HK-2 (cell line): ENCODE data around the gene ARHGEF39.
A peak's percentile ranks its signal among the peaks of the same experiment; 100 is the strongest.

Source experiments
- DNase-seq: peaks from one replicate; pipeline ENCODE4 v3.0.0-alpha.2; 2018; ENCODE audit not compliant: unreplicated experiment

ARHGEF39 gene

DNA sequence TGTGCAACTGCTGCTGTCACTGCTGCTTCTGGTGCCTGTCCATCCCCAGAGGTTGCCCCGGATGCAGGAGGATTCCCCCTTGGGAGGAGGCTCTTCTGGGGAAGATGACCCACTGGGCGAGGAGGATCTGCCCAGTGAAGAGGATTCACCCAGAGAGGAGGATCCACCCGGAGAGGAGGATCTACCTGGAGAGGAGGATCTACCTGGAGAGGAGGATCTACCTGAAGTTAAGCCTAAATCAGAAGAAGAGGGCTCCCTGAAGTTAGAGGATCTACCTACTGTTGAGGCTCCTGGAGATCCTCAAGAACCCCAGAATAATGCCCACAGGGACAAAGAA, 9.0 kb upstream of the ARHGEF39 start:
- no peak for DNase-seq

DNA sequence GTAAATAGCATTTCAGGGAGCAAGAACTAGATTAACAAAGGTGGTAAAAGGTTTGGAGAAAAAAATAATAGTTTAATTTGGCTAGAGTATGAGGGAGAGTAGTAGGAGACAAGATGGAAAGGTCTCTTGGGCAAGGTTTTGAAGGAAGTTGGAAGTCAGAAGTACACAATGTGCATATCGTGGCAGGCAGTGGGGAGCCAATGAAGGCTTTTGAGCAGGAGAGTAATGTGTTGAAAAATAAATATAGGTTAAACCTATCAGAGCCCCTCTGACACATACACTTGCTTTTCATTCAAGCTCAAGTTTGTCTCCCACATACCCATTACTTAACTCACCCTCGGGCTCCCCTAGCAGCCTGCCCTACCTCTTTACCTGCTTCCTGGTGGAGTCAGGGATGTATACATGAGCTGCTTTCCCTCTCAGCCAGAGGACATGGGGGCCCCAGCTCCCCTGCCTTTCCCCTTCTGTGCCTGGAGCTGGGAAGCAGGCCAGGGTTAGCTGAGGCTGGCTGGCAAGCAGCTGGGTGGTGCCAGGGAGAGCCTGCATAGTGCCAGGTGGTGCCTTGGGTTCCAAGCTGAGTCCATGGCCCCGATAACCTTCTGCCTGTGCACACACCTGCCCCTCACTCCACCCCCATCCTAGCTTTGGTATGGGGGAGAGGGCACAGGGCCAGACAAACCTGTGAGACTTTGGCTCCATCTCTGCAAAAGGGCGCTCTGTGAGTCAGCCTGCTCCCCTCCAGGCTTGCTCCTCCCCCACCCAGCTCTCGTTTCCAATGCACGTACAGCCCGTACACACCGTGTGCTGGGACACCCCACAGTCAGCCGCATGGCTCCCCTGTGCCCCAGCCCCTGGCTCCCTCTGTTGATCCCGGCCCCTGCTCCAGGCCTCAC, 8.4 kb upstream of the ARHGEF39 start, which contains the start of gene CA9:
TSS of gene CA9 (plus strand) at position 797 of the 893 bp plus-strand sequence. CDS start at position 829, 32 bp downstream.
- no peak for DNase-seq

DNA sequence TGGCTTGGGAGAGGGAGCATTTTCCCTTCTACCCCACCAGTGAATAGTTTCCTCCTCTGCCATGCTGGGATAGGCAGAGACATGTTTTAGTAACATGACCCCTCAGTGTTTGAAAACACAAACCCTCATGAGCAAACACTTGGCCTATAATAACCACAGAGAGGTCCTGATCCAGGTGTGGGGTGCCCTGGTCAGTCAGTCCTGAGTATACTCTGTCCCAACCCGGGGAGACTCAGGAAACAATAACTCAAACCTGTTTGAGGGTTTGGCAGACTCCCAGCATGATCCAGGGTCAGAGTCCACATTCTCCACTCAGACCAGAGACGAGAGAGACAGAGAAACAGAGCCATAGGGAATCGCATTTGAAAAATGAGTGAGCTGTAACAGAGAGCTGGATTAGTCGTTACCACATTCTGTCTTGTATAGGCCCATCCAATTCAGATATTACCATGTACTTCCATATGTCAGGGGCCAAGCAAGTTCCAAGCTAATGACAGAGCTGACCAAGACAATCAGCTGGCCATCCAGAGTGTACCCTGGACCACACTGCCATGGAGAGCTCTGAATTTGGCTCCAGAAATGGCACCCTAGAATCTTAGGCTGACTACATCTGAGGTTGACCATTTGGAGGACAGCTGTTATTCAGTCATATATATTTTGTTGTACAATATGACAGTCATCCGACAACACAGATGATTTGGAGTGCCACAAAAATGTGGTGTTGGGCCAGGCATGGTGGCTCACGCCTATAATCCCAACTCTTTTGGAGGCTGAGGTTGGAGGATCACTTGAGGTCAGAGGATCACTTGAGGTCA, 4.5 kb upstream of the ARHGEF39 start:
- DNase-seq: no peak

DNA sequence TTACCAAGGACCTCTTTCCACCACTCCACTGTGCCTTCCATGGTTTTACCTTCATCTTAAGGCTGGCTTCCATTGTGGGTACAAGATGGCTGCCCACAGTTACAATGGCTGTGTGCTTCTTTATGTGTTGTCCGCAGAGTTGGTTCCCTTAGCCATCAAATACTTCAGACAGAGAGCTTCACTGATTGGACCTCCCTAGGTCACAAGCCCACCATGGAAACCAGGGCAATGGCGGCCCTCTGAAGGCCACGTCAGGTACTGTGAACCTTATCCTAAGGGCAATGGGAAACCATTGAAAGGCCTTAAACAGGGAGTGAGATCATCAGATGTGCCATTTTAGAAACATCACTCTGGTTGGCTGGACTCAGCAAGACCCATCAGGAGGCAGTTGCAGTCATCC, 2.9 kb upstream of the ARHGEF39 start:
- no peak for DNase-seq

DNA sequence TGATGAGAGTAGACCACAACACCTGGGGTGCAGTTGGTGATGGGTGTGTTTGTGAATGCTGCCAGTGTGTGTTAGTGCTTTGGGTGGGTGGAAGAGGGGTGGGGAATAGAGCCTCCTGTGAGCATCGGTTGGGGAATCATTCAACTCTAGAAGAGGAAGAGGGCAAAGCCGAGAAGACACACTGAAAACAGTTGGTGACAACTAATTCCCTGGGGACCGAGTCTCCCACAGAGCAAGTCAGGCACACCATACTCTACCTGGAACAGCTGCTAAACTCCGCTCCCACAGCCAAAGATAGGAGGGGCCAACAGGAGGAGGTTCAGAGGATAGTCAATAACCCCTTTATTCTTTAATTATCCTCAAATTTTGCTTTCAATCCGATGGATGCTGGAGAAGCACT, 1.6 kb upstream of the ARHGEF39 start:
- no peak for DNase-seq

DNA sequence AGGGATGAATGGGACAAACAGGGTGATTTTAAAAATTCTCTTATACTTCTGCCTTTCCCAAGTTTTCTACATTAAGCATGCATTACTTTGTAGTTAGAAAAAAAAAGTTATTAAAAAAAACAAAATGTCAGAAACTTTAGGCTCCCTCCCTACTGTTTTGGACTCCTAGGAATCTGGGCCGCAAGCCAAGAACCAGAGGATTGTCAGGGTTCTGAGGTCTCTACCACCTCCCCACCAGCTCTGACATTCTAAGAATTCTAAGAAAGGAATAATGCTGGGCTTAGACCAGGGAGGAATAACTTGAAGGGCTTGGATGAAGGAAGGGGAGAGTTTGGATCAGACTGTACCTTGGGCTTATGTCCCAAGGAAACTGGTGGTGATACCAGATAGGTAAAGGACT, 1.1 kb upstream of the ARHGEF39 start:
- no peak for DNase-seq

DNA sequence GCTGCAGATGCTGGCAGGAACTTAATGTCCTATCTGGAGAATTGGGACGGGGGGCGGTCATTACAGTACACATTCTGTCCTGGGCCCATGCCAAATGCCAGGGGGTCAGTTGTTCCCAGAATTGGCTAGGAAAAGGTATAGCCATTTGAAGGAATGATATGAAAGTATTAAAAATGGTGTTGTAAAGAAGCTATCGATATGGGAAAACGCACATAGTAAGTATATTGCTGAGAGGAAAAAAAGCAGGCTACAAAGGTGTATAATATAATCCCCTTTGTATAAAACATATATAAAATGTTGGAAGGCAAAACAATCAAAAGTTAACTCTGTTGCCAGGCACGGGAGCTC, 450 bp upstream of the ARHGEF39 start:
- no peak for DNase-seq

DNA sequence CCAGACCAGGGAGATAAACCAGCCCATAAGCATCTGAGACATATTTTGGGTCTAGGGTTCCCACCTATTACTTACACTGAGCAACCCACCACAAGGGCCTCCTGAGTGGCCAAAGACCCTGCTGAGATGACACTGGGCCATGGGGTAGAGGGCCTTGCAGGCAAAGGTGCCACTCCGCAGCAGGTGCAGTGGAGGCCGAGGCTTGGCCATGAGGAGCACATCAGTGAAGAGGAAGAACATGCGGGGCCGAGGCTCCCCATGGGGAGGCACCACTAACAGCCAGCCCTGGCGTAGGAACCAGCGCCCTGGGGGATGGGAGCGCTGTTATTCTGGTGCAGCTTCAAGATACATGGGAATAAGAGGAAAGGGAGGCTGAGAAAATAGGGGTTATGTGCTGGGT, 2.6 kb downstream of the ARHGEF39 start:
- no peak for DNase-seq

DNA sequence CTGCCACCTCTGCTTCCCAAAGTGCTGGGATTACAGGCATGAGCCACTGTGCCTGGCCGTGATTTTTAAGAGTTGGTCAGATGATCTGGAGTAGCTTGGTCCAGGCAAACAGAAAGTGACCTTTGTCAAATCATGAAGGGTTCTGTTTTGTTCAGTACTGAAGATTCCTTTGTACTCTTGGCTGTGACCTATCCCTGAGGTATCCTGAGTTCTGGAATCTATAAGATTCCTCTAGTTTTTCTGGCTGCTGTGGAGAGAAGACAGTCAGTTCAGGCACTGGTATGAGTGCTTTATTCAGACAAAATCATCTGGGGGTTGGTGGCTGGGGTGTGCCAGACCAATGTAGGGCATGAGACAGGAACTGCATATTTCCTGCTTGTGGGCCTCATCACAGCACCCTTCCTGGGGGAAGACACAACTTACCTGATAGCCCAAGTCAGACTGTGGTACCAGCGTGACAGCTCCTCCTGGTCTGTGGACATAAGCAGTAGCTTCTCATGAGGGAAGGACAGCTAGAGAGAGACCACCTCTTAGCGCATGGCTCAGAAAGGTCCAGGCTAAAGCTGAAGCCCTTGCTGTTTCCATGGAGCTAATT, 3.1 kb downstream of the ARHGEF39 start:
- no peak for DNase-seq

DNA sequence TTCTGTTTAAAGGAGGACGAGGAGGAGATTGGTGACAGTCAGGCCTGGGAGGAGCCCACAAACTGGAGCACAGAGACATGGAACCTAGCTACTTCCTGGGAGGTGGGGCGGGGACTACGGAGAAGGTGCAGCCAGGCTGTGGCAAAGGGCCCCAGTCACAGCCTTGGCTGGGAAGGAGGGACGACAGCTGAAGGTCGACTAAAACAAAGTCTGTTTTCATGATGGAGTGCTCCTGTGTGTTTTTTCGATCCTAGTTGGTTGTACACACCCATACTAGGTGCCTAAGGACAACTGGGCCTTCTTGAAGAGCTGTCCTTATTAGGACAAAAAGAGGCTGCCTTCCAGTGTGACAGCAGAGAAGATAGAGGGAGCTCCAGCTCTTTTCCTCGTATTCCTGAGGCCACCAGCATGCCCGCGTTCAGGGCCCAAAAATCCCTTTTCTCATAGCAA, 4.0 kb downstream of the ARHGEF39 start:
- no peak for DNase-seq

DNA sequence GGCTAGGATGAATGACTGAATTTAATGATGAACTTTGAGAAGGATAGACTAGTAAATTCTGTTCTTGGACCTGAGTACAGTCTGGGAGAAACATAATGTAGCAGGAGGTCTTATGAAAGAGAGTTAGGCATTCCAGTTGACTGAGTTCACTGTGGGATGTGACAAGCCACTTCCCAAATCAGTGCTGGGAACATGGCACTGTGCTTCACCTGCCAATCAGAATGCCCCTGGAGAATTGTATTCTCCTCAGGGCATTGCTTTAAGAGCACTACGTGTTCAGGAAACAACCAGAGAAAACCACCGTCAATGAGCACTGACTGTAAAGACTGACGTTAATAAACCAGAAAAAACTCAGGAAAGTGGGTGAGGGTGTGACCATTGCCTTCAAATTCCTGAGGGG, 5.7 kb downstream of the ARHGEF39 start:
- DNase-seq: no peak

DNA sequence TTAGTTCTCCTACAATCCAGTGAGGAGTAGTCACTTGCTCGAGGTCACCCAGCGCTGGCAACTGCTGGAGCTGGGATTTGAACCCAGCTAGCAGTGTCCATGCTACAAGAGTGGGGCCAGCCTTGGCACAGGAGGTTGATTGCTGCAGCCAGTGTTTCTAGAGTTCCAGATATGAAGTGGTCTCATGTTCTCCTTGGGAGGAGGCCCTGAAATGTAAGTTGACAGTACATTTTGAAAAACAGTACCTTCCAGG, 6.1 kb downstream of the ARHGEF39 start:
- no peak for DNase-seq

DNA sequence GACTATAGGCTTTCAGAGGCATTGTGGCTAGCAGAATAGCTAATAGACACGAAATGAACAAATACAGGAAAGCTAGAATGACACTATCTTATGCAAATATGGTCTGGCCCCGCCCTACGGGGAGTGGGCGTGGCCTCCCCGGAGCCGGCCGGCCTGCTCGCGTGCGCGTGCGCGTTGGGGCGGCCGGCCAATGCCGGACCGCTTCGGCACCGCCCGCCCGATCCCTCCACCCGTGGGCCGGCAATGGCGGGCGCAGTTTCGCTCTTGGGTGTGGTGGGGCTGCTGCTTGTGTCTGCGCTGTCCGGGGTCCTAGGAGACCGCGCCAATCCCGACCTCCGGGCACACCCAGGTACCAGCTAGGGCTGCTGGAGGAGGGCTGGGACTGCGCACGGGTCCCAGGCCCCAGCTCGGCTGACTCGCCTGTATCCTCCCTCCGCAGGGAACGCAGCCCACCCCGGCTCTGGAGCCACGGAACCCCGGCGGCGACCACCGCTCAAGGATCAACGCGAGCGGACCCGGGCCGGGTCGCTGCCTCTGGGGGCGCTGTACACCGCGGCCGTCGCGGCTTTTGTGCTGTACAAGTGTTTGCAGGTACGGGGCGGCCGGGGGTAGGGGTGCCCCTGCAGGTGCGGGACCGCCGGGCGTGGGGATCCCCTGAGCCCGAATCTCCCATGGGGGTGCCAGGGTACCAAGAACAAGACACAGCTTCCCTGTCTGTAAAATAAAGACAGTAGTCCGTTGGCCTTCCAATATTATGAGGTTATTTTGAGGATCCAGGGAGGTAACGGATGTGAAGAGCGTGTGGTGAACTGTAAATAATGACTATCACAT, 6.6 kb downstream of the ARHGEF39 start, which contains the start of gene CCDC107:
TSS of gene CCDC107 (plus strand) at position 156 of the 831 bp plus-strand sequence. CDS start at position 244, 88 bp downstream.
- peak; percentile 79 for DNase-seq

DNA sequence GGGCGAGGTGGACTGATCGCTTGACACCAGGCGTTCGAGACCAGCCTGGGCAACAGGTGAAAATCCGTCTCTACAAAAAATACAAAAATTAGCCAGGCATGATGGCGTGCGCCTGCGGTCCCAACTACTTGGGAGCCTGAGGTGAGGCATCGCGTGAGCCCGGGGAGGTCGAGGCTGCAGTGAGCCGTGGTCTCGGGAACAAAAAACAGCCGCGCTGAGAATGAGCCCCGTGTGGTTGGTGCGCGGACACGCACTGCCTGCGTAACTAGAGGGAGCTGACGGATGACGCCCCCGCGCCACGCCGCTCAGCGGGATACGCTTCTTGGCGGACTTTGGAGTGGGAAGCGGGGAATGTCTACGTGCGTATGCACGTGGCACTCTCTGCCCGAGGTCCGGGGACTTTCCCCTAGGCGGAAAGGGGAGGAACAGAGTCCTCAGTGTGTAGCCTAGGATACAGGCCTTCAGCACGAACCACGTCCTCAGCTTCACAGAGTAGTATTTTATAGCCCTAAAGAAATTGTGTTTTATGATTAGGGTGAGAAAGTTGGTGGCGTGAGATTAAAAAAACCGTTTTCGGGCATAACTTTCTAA, 7.4 kb downstream of the ARHGEF39 start, which contains the start of gene RMRP:
TSS of gene RMRP (minus strand) at position 474 of the 591 bp plus-strand sequence.
- peak; percentile 94 for DNase-seq

DNA sequence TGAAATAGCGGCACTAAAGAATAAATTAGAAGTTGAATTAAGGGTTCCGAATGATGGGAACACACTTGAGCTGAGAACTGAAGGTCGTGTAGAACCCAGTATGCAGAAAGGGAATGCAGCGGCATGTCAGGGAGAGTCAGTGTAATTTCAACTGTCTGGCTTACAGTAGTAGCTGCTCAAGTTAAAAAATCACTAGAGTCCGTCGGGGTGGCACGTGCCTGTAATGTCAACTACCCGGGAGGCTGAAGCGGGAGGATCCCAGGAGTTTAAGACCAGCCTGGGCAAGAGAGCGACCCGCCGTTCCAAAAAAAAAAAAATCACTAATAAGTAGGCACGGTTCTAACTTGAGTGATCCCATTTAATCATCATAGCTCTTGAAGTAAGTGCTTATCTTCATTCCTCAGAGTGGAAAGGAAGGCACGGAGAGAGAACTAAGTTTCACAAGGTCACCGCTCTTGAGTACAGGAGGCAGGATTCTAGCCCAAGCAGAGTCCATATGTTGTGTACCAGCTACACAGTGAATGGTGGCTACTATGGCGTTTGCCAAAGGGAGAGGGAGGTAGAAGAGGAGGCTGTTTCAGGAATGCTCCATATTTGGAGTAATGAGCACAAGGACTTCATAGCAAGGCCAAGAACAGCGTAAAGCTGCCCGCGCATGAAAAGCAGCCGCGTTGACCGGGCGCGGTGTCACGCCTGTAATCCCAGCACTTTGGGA, 8.0 kb downstream of the ARHGEF39 start:
- DNase-seq: no peak

DNA sequence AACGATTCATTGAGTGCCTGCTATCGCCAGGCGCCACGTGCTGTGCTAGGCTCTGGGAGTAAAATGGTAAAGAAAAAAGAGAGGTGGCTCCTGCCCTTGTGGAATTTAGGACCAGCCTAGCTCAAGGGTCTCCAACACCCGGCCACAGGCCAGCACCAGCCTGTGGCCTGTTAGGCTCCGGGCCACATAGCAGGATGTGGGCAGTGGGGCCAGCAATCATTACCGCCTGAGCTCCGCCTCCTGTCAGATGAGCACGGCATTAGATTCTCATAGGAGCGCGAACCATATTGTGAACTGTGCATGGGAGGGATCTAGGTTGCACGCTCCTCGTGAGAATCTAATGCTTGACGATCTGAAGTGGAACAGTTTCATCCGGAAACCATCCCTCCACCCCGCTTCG, 8.6 kb downstream of the ARHGEF39 start:
- no peak for DNase-seq

DNA sequence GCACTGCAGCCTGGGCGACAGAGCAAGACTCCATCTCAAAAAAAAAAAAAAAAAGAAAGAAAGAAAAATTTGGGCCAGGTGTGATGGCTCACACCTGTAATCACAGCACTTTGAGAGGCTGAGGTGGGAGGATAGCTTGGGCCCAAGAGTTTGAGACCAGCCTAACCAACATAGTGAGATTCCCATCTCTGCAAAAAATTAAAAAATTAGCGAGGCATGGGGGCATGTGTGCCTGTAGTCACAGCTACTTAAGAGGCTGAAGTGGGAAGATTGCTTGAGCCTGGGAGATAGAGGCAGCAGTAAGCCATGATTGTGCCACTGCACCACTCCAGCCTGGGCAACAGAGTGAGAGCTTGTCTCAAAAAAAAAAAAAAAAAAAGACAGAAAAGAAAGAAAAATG, 11.4 kb downstream of the ARHGEF39 start:
- no peak for DNase-seq

DNA sequence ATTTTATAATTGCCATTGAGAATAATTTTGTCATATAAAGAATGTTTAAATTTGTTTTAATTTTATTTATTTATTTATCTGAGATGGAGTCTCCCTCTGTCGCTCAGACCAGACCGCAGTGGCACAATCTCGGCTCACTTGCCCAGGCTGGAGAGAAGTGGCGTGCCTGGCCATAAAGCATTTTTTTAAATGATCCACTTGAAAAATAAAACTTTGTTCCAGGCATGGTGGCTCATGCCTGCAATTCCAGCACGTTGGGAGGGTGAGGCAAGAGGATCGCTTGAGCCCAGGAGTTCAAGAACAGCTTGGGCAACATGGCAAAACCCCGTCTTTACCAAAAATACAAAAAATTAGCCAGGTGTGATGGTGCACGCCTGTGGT, 12.2 kb downstream of the ARHGEF39 start:
- DNase-seq: no peak

DNA sequence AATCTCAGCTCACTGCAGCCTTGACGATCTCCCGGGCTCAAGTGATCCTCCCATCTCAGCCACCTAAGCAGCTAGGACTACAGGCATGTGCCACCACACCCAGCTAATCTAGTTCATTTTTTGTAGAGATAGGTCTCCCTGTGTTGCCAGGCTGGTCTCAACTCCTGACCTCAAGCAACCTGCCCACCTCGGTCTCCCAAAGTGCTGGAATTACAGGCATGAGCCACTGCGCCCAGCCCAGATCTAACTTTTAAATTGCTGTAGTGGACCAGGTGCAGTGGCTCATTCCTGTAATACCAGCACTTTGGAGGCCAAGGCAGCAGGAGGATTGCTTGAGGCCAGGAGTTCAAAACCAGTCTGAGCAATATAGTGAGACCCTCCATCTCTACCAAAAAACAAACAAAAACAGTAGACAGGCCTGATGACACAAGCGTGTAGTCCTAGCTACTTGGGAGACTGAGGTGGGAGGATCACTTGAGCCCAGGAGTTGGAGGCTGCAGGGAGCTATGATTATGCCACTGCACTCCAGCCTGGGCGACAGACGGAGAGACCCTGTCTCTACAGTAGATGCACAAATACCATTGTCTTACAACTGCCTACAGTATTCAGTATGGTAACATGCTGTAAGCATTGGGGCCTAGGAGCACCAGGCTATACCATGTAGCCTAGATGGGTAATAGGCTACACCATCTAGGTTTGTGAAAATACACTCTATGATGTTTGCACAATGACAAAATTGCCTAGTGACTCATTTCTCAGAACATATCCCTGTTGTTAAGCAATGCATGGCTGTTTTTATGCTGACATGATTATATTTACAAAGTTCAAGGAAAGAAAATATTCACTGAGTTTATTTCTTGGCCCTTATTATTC, 12.8 kb downstream of the ARHGEF39 start:
- no peak for DNase-seq
